Testis (tissue), 2 donors: ENCODE measurements around the gene EZR.

Experiments
- POLR2A ChIP-seq: fragments of 450-650 bp; IDR thresholded peaks from one replicate; pipeline ENCODE4 v1.6.1; 2017; ENCODE audit warnings: antibody characterized with exemption, mild to moderate bottlenecking, moderate library complexity
- TF ChIP-seq, protein P1 (sequence below), 3 experiments: fragments of 450-650 bp in 2 of 3; fragments of 200-600 bp in 1 of 3; sonication (generic) in 1 of 3; IDR thresholded peaks; one replicate each; pipeline ENCODE4 v1.5.1; 2016 to 2019; ENCODE audit warnings: antibody characterized with exemption in 3 of 3, mild to moderate bottlenecking in 2 of 3, moderate library complexity in 1 of 3

DNA sequence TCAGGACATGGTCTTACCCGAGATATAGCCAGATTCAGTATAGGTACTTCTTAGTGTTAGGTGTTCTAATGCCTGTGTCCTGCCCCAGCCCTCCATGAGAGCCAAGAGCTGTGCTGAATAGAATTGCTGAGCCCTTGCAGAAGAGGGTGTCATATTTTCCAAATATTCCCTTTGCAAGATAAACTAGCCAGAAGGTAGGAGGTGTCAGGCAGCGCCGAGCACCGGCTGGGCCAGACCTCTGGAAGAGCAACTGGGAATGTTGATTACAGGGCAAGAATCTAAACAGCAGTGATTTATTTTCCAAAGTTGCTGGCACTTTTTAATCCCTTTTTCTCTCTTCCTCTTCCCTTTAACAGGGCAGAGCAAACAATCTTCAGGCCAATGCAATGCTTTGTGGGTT, 37.1 kb upstream of the EZR start:
- no peak for TF ChIP-seq POLR2A
- TF ChIP-seq, protein P1, sequence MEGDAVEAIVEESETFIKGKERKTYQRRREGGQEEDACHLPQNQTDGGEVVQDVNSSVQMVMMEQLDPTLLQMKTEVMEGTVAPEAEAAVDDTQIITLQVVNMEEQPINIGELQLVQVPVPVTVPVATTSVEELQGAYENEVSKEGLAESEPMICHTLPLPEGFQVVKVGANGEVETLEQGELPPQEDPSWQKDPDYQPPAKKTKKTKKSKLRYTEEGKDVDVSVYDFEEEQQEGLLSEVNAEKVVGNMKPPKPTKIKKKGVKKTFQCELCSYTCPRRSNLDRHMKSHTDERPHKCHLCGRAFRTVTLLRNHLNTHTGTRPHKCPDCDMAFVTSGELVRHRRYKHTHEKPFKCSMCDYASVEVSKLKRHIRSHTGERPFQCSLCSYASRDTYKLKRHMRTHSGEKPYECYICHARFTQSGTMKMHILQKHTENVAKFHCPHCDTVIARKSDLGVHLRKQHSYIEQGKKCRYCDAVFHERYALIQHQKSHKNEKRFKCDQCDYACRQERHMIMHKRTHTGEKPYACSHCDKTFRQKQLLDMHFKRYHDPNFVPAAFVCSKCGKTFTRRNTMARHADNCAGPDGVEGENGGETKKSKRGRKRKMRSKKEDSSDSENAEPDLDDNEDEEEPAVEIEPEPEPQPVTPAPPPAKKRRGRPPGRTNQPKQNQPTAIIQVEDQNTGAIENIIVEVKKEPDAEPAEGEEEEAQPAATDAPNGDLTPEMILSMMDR (IDR thresholded peaks at IDR 0.05), result no peak
